HEK293 (cell line): Measurements from ENCODE around the gene HYAL3.

Experiments
- ATF2 ChIP-seq: fragments of 450-650 bp; formaldehyde crosslinking; IDR thresholded peaks from 2 replicates; pipeline ENCODE4 v1.5.1; 2016; ENCODE audit warnings: missing biosample characterization, missing genetic modification characterization, low read depth
- FEZF1 ChIP-seq: fragments of 450-650 bp; formaldehyde crosslinking; IDR thresholded peaks from 2 replicates; pipeline ENCODE4 v1.5.1; 2016; ENCODE audit warnings: missing biosample characterization, missing genetic modification characterization
- MYNN ChIP-seq: fragments of 450-650 bp; formaldehyde crosslinking; IDR thresholded peaks from 2 replicates; pipeline ENCODE4 v1.5.1; 2016; ENCODE audit warnings: missing biosample characterization, missing genetic modification characterization, borderline replicate concordance
- PRDM6 ChIP-seq: fragments of 450-650 bp; formaldehyde crosslinking; IDR thresholded peaks from 2 replicates; pipeline ENCODE4 v1.5.1; 2017; ENCODE audit warnings: missing biosample characterization, missing genetic modification characterization
- SALL2 ChIP-seq: fragments of 450-650 bp; formaldehyde crosslinking; IDR thresholded peaks from 2 replicates; pipeline ENCODE4 v1.5.0; 2017; ENCODE audit warnings: missing biosample characterization, mild to moderate bottlenecking, missing genetic modification characterization, borderline replicate concordance
- SCRT2 ChIP-seq: fragments of 450-650 bp; formaldehyde crosslinking; IDR thresholded peaks from 2 replicates; pipeline ENCODE4 v1.5.1; 2016; ENCODE audit warnings: missing biosample characterization, missing genetic modification characterization
- SP2 ChIP-seq: fragments of 450-650 bp; formaldehyde crosslinking; IDR thresholded peaks from 2 replicates; pipeline ENCODE4 v1.5.1; 2016; ENCODE audit warnings: missing biosample characterization, missing genetic modification characterization
- TRIM28 ChIP-seq: IDR thresholded peaks from 2 replicates; pipeline ENCODE4 v1.6.1; 2011; ENCODE audit warnings: low read length, control low read depth, borderline replicate concordance
- TSHZ1 ChIP-seq: fragments of 450-650 bp; formaldehyde crosslinking; IDR thresholded peaks from 2 replicates; pipeline ENCODE4 v1.5.1; 2016; ENCODE audit warnings: missing biosample characterization, missing genetic modification characterization, borderline replicate concordance
- ZBTB6 ChIP-seq: fragments of 450-650 bp; formaldehyde crosslinking; IDR thresholded peaks from 2 replicates; pipeline ENCODE4 v1.5.1; 2017; ENCODE audit warnings: missing biosample characterization, missing genetic modification characterization
- ZBTB8A ChIP-seq: fragments of 450-650 bp; formaldehyde crosslinking; IDR thresholded peaks from 2 replicates; pipeline ENCODE4 v1.5.1; 2016; ENCODE audit warnings: missing biosample characterization, missing genetic modification characterization
- ZEB2 ChIP-seq: fragments of 450-650 bp; formaldehyde crosslinking; IDR thresholded peaks from 2 replicates; pipeline ENCODE4 v1.5.1; 2016; ENCODE audit warnings: missing biosample characterization, missing genetic modification characterization
- ZNF146 ChIP-seq: fragments of 450-650 bp; formaldehyde crosslinking; IDR thresholded peaks from 2 replicates; pipeline ENCODE4 v1.5.1; 2016; ENCODE audit warnings: missing biosample characterization, missing genetic modification characterization
- ZNF184 ChIP-seq: fragments of 450-650 bp; IDR thresholded peaks from 2 replicates; pipeline ENCODE4 v1.5.1; 2018; ENCODE audit warnings: missing biosample characterization, mild to moderate bottlenecking, missing genetic modification characterization
- ZNF221 ChIP-seq: fragments of 450-650 bp; formaldehyde crosslinking; IDR thresholded peaks from 2 replicates; pipeline ENCODE4 v1.5.1; 2017; ENCODE audit warnings: missing biosample characterization, missing genetic modification characterization, borderline replicate concordance
- ZNF366 ChIP-seq: fragments of 450-650 bp; formaldehyde crosslinking; conservative IDR thresholded peaks from 2 replicates; pipeline ENCODE4 v1.5.1; 2016; ENCODE audit warnings: missing biosample characterization, missing genetic modification characterization
- ZNF449 ChIP-seq: fragments of 450-650 bp; formaldehyde crosslinking; IDR thresholded peaks from 2 replicates; pipeline ENCODE4 v1.5.1; 2017; ENCODE audit warnings: missing biosample characterization, mild to moderate bottlenecking, missing genetic modification characterization, moderate library complexity
- ZNF488 ChIP-seq: fragments of 450-650 bp; formaldehyde crosslinking; IDR thresholded peaks from 2 replicates; pipeline ENCODE4 v1.5.1; 2016; ENCODE audit warnings: missing biosample characterization, missing genetic modification characterization
- ZNF521 ChIP-seq: fragments of 450-650 bp; formaldehyde crosslinking; IDR thresholded peaks from 2 replicates; pipeline ENCODE4 v1.5.1; 2017; ENCODE audit warnings: missing biosample characterization, mild to moderate bottlenecking, missing genetic modification characterization
- ZNF529 ChIP-seq: fragments of 450-650 bp; formaldehyde crosslinking; IDR thresholded peaks from 2 replicates; pipeline ENCODE4 v1.5.1; 2017; ENCODE audit warnings: missing genetic modification characterization, missing biosample characterization; ENCODE audit not compliant: insufficient replicate concordance
- ZNF530 ChIP-seq: fragments of 450-650 bp; formaldehyde crosslinking; IDR thresholded peaks from 2 replicates; pipeline ENCODE4 v1.5.1; 2016; ENCODE audit warnings: low read depth, missing biosample characterization, missing genetic modification characterization
- ZNF548 ChIP-seq: fragments of 450-650 bp; formaldehyde crosslinking; IDR thresholded peaks from 2 replicates; pipeline ENCODE4 v1.5.1; 2016; ENCODE audit warnings: missing biosample characterization, missing genetic modification characterization
- ZNF561 ChIP-seq: fragments of 450-650 bp; IDR thresholded peaks from 2 replicates; pipeline ENCODE4 v1.5.1; 2018; ENCODE audit warnings: missing biosample characterization, missing genetic modification characterization, borderline replicate concordance
- ZNF596 ChIP-seq: fragments of 450-650 bp; IDR thresholded peaks from 2 replicates; pipeline ENCODE4 v1.5.0; 2018; ENCODE audit warnings: missing biosample characterization, mild to moderate bottlenecking, missing genetic modification characterization, moderate library complexity
- ZNF629 ChIP-seq: fragments of 450-650 bp; formaldehyde crosslinking; IDR thresholded peaks from 2 replicates; pipeline ENCODE4 v1.5.1; 2017; ENCODE audit warnings: missing biosample characterization, missing genetic modification characterization
- ZNF677 ChIP-seq: fragments of 450-650 bp; IDR thresholded peaks from 2 replicates; pipeline ENCODE4 v1.5.0; 2018; ENCODE audit warnings: missing biosample characterization, mild to moderate bottlenecking, missing genetic modification characterization, moderate library complexity
- ZNF792 ChIP-seq: fragments of 450-650 bp; formaldehyde crosslinking; IDR thresholded peaks from 2 replicates; pipeline ENCODE4 v1.5.1; 2016; ENCODE audit warnings: missing biosample characterization, missing genetic modification characterization
- ZNF830 ChIP-seq: fragments of 450-650 bp; IDR thresholded peaks from 2 replicates; pipeline ENCODE4 v1.5.0; 2018; ENCODE audit warnings: missing biosample characterization, missing genetic modification characterization, low read depth, mild to moderate bottlenecking, moderate library complexity
- ZNF843 ChIP-seq: fragments of 450-650 bp; formaldehyde crosslinking; IDR thresholded peaks from 2 replicates; pipeline ENCODE4 v1.5.1; 2016; ENCODE audit warnings: missing biosample characterization, missing genetic modification characterization

The HYAL3 gene

GRCh38 chr3:50260027-50260941 lies 38.9 kb downstream of the HYAL3 start (continued):
- peak; percentile 80; the same call in 1 of the 2 replicates for TF ChIP-seq ATF2
- TF ChIP-seq TSHZ1 (tag by site-specific recombination) = 0 out of 2 replicates have a peak, but pooled peaks have one; percentile 36
- no peak for TF ChIP-seq ZNF521 (tag by site-specific recombination)
- TF ChIP-seq ZNF596 (tag by site-specific recombination) = no peak
- no peak for TF ChIP-seq ZNF146 (tag by site-specific recombination)
- TF ChIP-seq ZNF561 (tag by site-specific recombination) = no peak
- TF ChIP-seq ZNF792 (tag by site-specific recombination) = no peak
- no peak; the same call in 1 of the 2 replicates for TF ChIP-seq SCRT2 (tag by site-specific recombination)
- no peak for TF ChIP-seq MYNN (tag by site-specific recombination)
- no peak for TF ChIP-seq ZNF530 (tag by site-specific recombination)
- no peak for TF ChIP-seq TRIM28
- TF ChIP-seq ZNF548 (tag by site-specific recombination) = no peak
- no peak for TF ChIP-seq ZNF366 (tag by site-specific recombination)
- TF ChIP-seq ZNF629 = peak; percentile 72; the same call in 1 of the 2 replicates
- TF ChIP-seq SP2 (tag by site-specific recombination) = peak; percentile 58
- no peak for TF ChIP-seq ZNF184 (tag by site-specific recombination)
- no peak for TF ChIP-seq ZNF830 (tag by site-specific recombination)
- no peak for TF ChIP-seq PRDM6 (tag by site-specific recombination)
- no peak for TF ChIP-seq ZNF843 (tag by site-specific recombination)
- TF ChIP-seq SALL2 (tag by site-specific recombination) = no peak
- TF ChIP-seq ZEB2 (tag by site-specific recombination) = no peak
- peak; percentile 42; the same call in 1 of the 2 replicates for TF ChIP-seq ZBTB6 (tag by site-specific recombination)
- peak; percentile 42; the same call in 1 of the 2 replicates for TF ChIP-seq ZBTB8A (tag by site-specific recombination)
- peak; percentile 56; the same call in 1 of the 2 replicates for TF ChIP-seq ZNF449 (tag by site-specific recombination)
- TF ChIP-seq ZNF221 (tag by site-specific recombination) = no peak
- TF ChIP-seq ZNF677 = no peak
- no peak for TF ChIP-seq ZNF529
- no peak for TF ChIP-seq ZNF488 (tag by site-specific recombination)
- TF ChIP-seq FEZF1 (tag by site-specific recombination) = no peak
